ENCODE measurements around the gene SPEM3. TPM values are rescaled to one million over a fixed set of nuclear protein-coding genes. Genes with fewer than 3 reads are reported as not detected.

SPEM3 gene
- not detected in 2 replicates for total RNA-seq

GRCh38 chr17:7428557-7428956 is at the start of gene SPEM3:
Gene SPEM3, plus strand, starts transcription at chr17:7428857. Its CDS starts 46 bp downstream, at chr17:7428903.

GRCh38 chr17:7380855-7381683 is 47.6 kb upstream of the SPEM3 start, which contains the start of gene TNK1:
Gene TNK1, plus strand, starts transcription at chr17:7381089. Its CDS starts 1,838 bp downstream, at chr17:7382927.

GRCh38 chr17:7394452-7395191 is 34.0 kb upstream of the SPEM3 start, which contains the start of gene PLSCR3:
Gene PLSCR3, minus strand, starts transcription at chr17:7394525. Its CDS starts 415 bp downstream, at chr17:7394110.

GRCh38 chr17:7403977-7404736 is 24.5 kb upstream of the SPEM3 start, which contains the start of gene TMEM256:
Gene TMEM256, minus strand, starts transcription at chr17:7404097. Its CDS starts 13 bp downstream, at chr17:7404084.

GRCh38 chr17:7407485-7408251 is 21.0 kb upstream of the SPEM3 start, which contains the start of gene NLGN2:
Gene NLGN2, plus strand, starts transcription at chr17:7407845. Its CDS starts 411 bp downstream, at chr17:7408256.

GRCh38 chr17:7419819-7420610 is 8.6 kb upstream of the SPEM3 start, which contains the start of gene SPEM1:
Gene SPEM1, plus strand, starts transcription at chr17:7420324. Its CDS starts 61 bp downstream, at chr17:7420385.

GRCh38 chr17:7425316-7425715 is 3.3 kb upstream of the SPEM3 start, which contains the start of gene SPEM2:
Gene SPEM2, plus strand, starts transcription at chr17:7425616. Its CDS starts 73 bp downstream, at chr17:7425689.

GRCh38 chr17:7439462-7440112 is 10.9 kb downstream of the SPEM3 start, which contains the start of gene FGF11:
Gene FGF11, plus strand, starts transcription at chr17:7439512. Its CDS starts 109 bp downstream, at chr17:7439621.

GRCh38 chr17:7444682-7445618 is 16.3 kb downstream of the SPEM3 start, which contains the start of gene CHRNB1:
Gene CHRNB1, plus strand, starts transcription at chr17:7445061. Its CDS starts 67 bp downstream, at chr17:7445128.

GRCh38 chr17:7479213-7480088 is 50.8 kb downstream of the SPEM3 start, which contains the start of gene ZBTB4:
Gene ZBTB4, minus strand, starts transcription at chr17:7479631. Its CDS starts 12,830 bp downstream, at chr17:7466801.

GRCh38 chr17:7481275-7481674 is 52.6 kb downstream of the SPEM3 start, which contains the start of gene SLC35G6:
Gene SLC35G6, plus strand, starts transcription at chr17:7481446. Its CDS starts 71 bp downstream, at chr17:7481517.

Other genes with a start within 250 kb of the SPEM3 start
- under 0.01 and 0.39 TPM in 2 replicates for gene ASGR1, start 249.5 kb upstream of the SPEM3 start, total RNA-seq
- 7.3 and 11.9 TPM in 2 replicates for gene DLG4, start 209.0 kb upstream of the SPEM3 start, total RNA-seq
- gene ACADVL, start 208.9 kb upstream of the SPEM3 start, total RNA-seq: 194 and 236 TPM in 2 replicates
- gene DVL2, start 194.3 kb upstream of the SPEM3 start, total RNA-seq: 63.9 and 93.2 TPM in 2 replicates
- 36.6 and 37.1 TPM in 2 replicates for gene PHF23, start 189.4 kb upstream of the SPEM3 start, total RNA-seq
- 110 and 194 TPM in 2 replicates for gene GABARAP, start 186.4 kb upstream of the SPEM3 start, total RNA-seq
- gene CTDNEP1, start 177.1 kb upstream of the SPEM3 start, total RNA-seq: 28.7 and 40.1 TPM in 2 replicates
- 28.9 and 31.2 TPM in 2 replicates for gene ELP5, start 176.6 kb upstream of the SPEM3 start, total RNA-seq
- 0.98 and 2.9 TPM in 2 replicates for gene CLDN7, start 166.4 kb upstream of the SPEM3 start, total RNA-seq
- gene SLC2A4, start 147.1 kb upstream of the SPEM3 start, total RNA-seq: under 0.01 TPM in 1 of 2 replicates, not detected in the other
- gene YBX2, start 134.2 kb upstream of the SPEM3 start, total RNA-seq: not detected in 2 replicates
- 909 and 1,080 TPM in 2 replicates for gene EIF5A, start 121.2 kb upstream of the SPEM3 start, total RNA-seq
- gene GPS2, start 113.5 kb upstream of the SPEM3 start, total RNA-seq: 39.9 and 46.7 TPM in 2 replicates
- 14.7 and 21.7 TPM in 2 replicates for gene NEURL4, start 99.5 kb upstream of the SPEM3 start, total RNA-seq
- 0.20 and 2.2 TPM in 2 replicates for gene ACAP1, start 92.3 kb upstream of the SPEM3 start, total RNA-seq
- gene KCTD11, start 76.7 kb upstream of the SPEM3 start, total RNA-seq: 2.6 and 4.1 TPM in 2 replicates
- gene TMEM95, start 73.7 kb upstream of the SPEM3 start, total RNA-seq: not detected in 2 replicates
- gene TNK1, start 47.8 kb upstream of the SPEM3 start, total RNA-seq: 0.20 TPM in 1 of 2 replicates, not detected in the other
- 22.8 and 26.8 TPM in 2 replicates for gene PLSCR3, start 34.3 kb upstream of the SPEM3 start, total RNA-seq
- gene TMEM256, start 24.8 kb upstream of the SPEM3 start, total RNA-seq: 103 and 132 TPM in 2 replicates
- 2.9 and 4.4 TPM in 2 replicates for gene NLGN2, start 21.0 kb upstream of the SPEM3 start, total RNA-seq
- not detected in 2 replicates for gene SPEM1, start 8.5 kb upstream of the SPEM3 start, total RNA-seq
- not detected in 2 replicates for gene SPEM2, start 3.2 kb upstream of the SPEM3 start, total RNA-seq
- 0.98 and 1.1 TPM in 2 replicates for gene TMEM102, start 6.6 kb downstream of the SPEM3 start, total RNA-seq
- under 0.01 and 0.37 TPM in 2 replicates for gene FGF11, start 10.7 kb downstream of the SPEM3 start, total RNA-seq
- 2.0 and 3.7 TPM in 2 replicates for gene CHRNB1, start 16.2 kb downstream of the SPEM3 start, total RNA-seq
- 19.1 and 19.5 TPM in 2 replicates for gene ZBTB4, start 50.8 kb downstream of the SPEM3 start, total RNA-seq
- not detected in 2 replicates for gene SLC35G6, start 52.6 kb downstream of the SPEM3 start, total RNA-seq
- gene POLR2A, start 55.5 kb downstream of the SPEM3 start, total RNA-seq: 81.9 and 112 TPM in 2 replicates
- gene TNFSF12, start 120.2 kb downstream of the SPEM3 start, total RNA-seq: 5.5 and 8.5 TPM in 2 replicates
- 0.59 and 1.1 TPM in 2 replicates for gene TNFSF13, start 129.9 kb downstream of the SPEM3 start, total RNA-seq
- gene SENP3, start 133.1 kb downstream of the SPEM3 start, total RNA-seq: 69.1 and 70.0 TPM in 2 replicates
- gene CD68, start 150.8 kb downstream of the SPEM3 start, total RNA-seq: 39.7 and 53.0 TPM in 2 replicates
- gene MPDU1, start 155.0 kb downstream of the SPEM3 start, total RNA-seq: 116 and 129 TPM in 2 replicates
- 0.20 TPM in 1 of 2 replicates, not detected in the other for gene SOX15, start 161.2 kb downstream of the SPEM3 start, total RNA-seq
- gene FXR2, start 186.0 kb downstream of the SPEM3 start, total RNA-seq: 27.6 and 35.8 TPM in 2 replicates
- 19.2 and 20.9 TPM in 2 replicates for gene SAT2, start 199.0 kb downstream of the SPEM3 start, total RNA-seq
- 0.37 and 0.39 TPM in 2 replicates for gene SHBG, start 201.3 kb downstream of the SPEM3 start, total RNA-seq
- gene ATP1B2, start 222.1 kb downstream of the SPEM3 start, total RNA-seq: not detected in 2 replicates